ENCODE data around the gene DNAJC4.

Gene DNAJC4

DNA sequence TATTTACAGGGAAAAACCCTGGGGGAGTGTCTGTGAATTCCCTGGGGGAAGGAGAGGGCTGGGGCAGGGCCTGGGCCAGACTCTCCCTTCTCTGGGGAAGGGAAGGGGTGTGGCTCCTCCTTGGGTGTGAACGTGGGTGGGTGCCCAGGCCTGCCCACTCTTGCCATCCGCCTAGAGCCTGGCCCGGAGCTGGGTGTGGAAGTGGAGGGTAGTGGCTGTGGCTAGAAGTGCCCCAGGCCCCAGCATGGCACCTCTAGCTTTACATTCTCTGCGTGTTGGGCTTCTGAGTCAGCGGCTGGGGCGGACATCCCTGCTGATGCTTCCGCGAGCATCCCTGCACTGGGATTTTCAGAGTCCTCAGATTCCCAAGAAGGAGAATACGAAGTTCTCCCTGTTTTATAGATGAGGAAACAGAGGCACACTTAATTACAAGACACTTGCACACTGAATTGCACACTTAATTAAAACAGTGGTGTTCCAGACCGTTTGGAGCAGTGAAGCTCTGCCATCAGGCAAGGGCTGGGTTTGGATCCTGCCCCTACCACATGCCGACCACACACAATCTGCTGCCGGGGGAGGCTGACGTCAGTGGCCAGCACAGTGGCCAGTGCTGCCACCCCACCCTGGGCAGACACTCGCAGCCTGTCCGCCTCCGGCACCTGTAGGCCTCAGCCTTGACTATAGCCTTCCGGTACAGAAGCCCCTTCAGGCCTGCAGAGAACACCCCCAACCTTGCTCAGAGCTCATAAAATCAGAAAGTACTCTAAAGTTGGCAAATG is 46.5 kb downstream of the DNAJC4 start:
- no peak for DNase-seq (ENCODE audit: low spot score)
- FAIRE-seq, result no peak

GRCh38 chr11:64278576-64279190 is 48.3 kb downstream of the DNAJC4 start:
- DNase-seq (ENCODE audit: low spot score) (no peak), FAIRE-seq (no peak)

- FAIRE-seq (no peak), DNase-seq (ENCODE audit: low spot score) (no peak)
Observed at GRCh38 chr11:64281957-64282770, 51.8 kb downstream of the DNAJC4 start.

DNA sequence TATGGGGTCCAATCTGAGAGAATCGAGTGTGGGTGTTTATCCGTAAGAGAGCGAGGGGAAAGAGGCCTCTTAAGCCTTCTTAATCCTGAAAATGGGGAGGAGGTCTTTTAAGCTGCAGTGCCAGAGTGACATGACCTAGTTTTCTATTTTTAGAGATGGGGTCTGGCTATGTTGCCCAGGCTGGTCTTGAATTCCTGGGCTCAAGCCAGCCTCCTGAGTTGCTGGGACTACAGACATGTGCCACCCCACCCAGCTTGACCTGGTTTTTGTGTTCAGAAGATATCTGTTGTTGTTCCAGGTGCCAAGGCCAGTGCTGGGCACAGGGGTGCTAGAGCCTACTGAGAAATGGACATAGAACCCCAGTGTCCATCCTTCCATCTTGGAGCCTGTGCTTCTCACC is 52.7 kb downstream of the DNAJC4 start:
- DNase-seq (ENCODE audit: low spot score), result no peak
- FAIRE-seq, result no peak

Measured in RCC 7860 (cell line).